ENCODE measurements around the gene ZNF107. TPM values are rescaled to one million over a fixed set of nuclear protein-coding genes. Genes with fewer than 3 reads are reported as not detected.

The ZNF107 gene
- total and polyA plus RNA-seq, 2 of the 8 experiments (the other 6 are each of a cell fraction or from before 2014, with no cell fraction given): 3.4 to 31.0 TPM

DNA sequence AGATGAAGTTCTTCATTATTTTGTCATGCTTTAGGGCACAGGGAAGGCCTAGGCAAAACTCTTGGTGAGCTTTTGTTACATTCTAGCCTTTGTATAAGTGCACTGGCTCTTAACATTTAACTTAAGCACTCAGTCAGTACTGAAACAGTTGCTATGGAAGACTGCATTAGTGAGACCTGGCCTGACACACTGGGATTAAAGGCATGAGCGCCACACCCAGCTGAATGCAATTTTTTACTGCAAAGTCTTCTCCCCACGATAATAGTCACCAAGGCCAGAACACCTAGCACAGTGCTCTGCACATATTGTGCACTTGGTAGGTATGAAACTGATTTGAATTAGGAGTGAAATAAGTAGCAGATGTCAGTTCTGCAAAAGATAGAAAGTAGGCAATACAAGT lies 87.1 kb downstream of the ZNF107 start:
- no peak overlapping the region for H2BK5ac ChIP-seq (ENCODE audit: low read depth, low read length)
- POLR2A ChIA-PET (ENCODE audit: partially characterized antibody): no interaction called here
- WGBS, 2 experiments (ENCODE audit: extremely low coverage in 1 of 2, insufficient coverage in 1 of 2, insufficient read length in 1 of 2, insufficient replicate concordance in 2 of 2, low coverage in 1 of 2, low lambda C conversion rate in 2 of 2, missing lambda C conversion rate in 1 of 2): 74% methylated on average over 2 of the region's 2 CpGs; no CpG with 5 or more reads in 1 of the 2 experiments
- TF ChIP-seq BCL11A (IDR thresholded peaks at IDR 0.05; ENCODE audit: low read depth in 2 of 2, low read length in 2 of 2): no peak
- no peak for TF ChIP-seq RNF2 (IDR thresholded peaks at IDR 0.05; ENCODE audit: borderline replicate concordance, low read depth, low read length, missing control alignments, poor library complexity, severe bottlenecking)
- TF ChIP-seq POU5F1 (IDR thresholded peaks at IDR 0.05; ENCODE audit: low read depth, low read length): no peak
- no peak for TF ChIP-seq MAFK (IDR thresholded peaks at IDR 0.05; ENCODE audit: low read depth, low read length)
- no peak for TF ChIP-seq JUN (IDR thresholded peaks at IDR 0.05; ENCODE audit: low read depth, low read length)
- no peak for TF ChIP-seq TCF12 (IDR thresholded peaks at IDR 0.05; ENCODE audit: low read depth, low read length)
- no peak for TF ChIP-seq CEBPB (IDR thresholded peaks at IDR 0.05; ENCODE audit: low read depth, low read length)
- no peak for TF ChIP-seq POLR2AphosphoS5 (IDR thresholded peaks at IDR 0.05; ENCODE audit: low read depth, low read length)
- no peak for TF ChIP-seq FOSL1 (IDR thresholded peaks at IDR 0.05; ENCODE audit: insufficient read depth, low read depth, low read length)
- no peak for TF ChIP-seq USF2 (IDR thresholded peaks at IDR 0.05; ENCODE audit: low read length)
- TF ChIP-seq NANOG (IDR thresholded peaks at IDR 0.05; ENCODE audit: insufficient read depth, low read depth, low read length, poor library complexity, severe bottlenecking): no peak
- TF ChIP-seq CREB1 (IDR thresholded peaks at IDR 0.05): no peak
- no peak for TF ChIP-seq KDM5A (IDR thresholded peaks at IDR 0.05; ENCODE audit: low read length)
- no peak for TF ChIP-seq RXRA (IDR thresholded peaks at IDR 0.05; ENCODE audit: insufficient read depth, low read depth, low read length)
- no peak for TF ChIP-seq TBP (IDR thresholded peaks at IDR 0.05; ENCODE audit: low read depth, low read length)

More for the DNA sequence above, 87.1 kb downstream of the ZNF107 start:
- H3K4ac ChIP-seq (replicated peaks; ENCODE audit: insufficient read length, low read depth, low read length): no peak overlapping the region
- no peaks in the 10 kb centered on the region for H3K79me2 ChIP-seq (ENCODE audit: control insufficient read depth in 1 of 2, insufficient read depth in 2 of 2, low read length in 2 of 2)
- no peaks in the 10 kb centered on the region; a peak in 1 of 8 replicates for H3K36me3 ChIP-seq (ENCODE audit: control insufficient read depth in 2 of 4, insufficient read depth in 4 of 4, low read length in 3 of 4)
- no peak overlapping the region for H3K56ac ChIP-seq (replicated peaks; ENCODE audit: insufficient read length, low read depth, low read length)
- no peaks in the 10 kb centered on the region for H3K27me3 ChIP-seq (replicated peaks in 1 of 4; ENCODE audit: control insufficient read depth in 3 of 4, extremely low read depth in 1 of 4, insufficient read depth in 3 of 4, low read length in 3 of 4)
- no peak overlapping the region for H2BK12ac ChIP-seq (ENCODE audit: low read depth, low read length)
- H3K27ac ChIP-seq (ENCODE audit: low read depth, low read length): no peak overlapping the region
- H2BK20ac ChIP-seq (ENCODE audit: low read length): no peak overlapping the region
- no peaks in the 10 kb centered on the region for H3K4me1 ChIP-seq (replicated peaks in 1 of 4; ENCODE audit: control insufficient read depth in 3 of 4, insufficient read depth in 4 of 4, low read length in 3 of 4)
- CTCF ChIA-PET (ENCODE audit: partially characterized antibody): no interaction called here
- no peak overlapping the region for H2AFZ ChIP-seq (ENCODE audit: low read length)
- H4K5ac ChIP-seq (ENCODE audit: insufficient read length, low read depth, low read length): no peak overlapping the region
- no peak overlapping the region for H3K14ac ChIP-seq (ENCODE audit: insufficient read length)
- no peaks in the 10 kb centered on the region for H3K23me2 ChIP-seq (ENCODE audit: low read depth, low read length)
- H3K18ac ChIP-seq (ENCODE audit: extremely low read depth, low read length): no peak overlapping the region
- no peak overlapping the region for H2AK5ac ChIP-seq (ENCODE audit: low read depth, low read length)
- H2BK120ac ChIP-seq (replicated peaks; ENCODE audit: low read depth, low read length): no peak overlapping the region
- no peak overlapping the region for H3K4me3 ChIP-seq (ENCODE audit: extremely low read depth in 1 of 4, insufficient read depth in 2 of 4, low read depth in 3 of 4, low read length in 4 of 4)
- no peak overlapping the region for H3K23ac ChIP-seq (ENCODE audit: insufficient read length)
- DNase-seq (ENCODE audit: low read depth in 1 of 2, low spot score in 2 of 2): no peak
- no peak overlapping the region for H3K9ac ChIP-seq (replicated peaks in 1 of 4; ENCODE audit: extremely low read depth in 1 of 4, low read depth in 3 of 4, low read length in 3 of 4)
- no peaks in the 10 kb centered on the region for H4K20me1 ChIP-seq (replicated peaks in 1 of 2; ENCODE audit: control insufficient read depth in 1 of 2, insufficient read depth in 2 of 2, low read length in 2 of 2)
- no peak overlapping the region for H3K4me2 ChIP-seq (ENCODE audit: insufficient read depth in 1 of 2, low read depth in 2 of 2, low read length in 2 of 2)
- no peak overlapping the region for H2BK15ac ChIP-seq (ENCODE audit: low read length)
- no peaks in the 10 kb centered on the region for H3K79me1 ChIP-seq (ENCODE audit: low read depth, low read length)
- H4K91ac ChIP-seq (replicated peaks; ENCODE audit: insufficient read length, low read length): no peak overlapping the region
- H4K8ac ChIP-seq (ENCODE audit: extremely low read depth, insufficient read depth, low read length): no peak overlapping the region
- no peak for FAIRE-seq
- peaks cover 36 to 56% of the 10 kb centered on the region in 2 experiments for H3K9me3 ChIP-seq (ENCODE audit: insufficient read depth in 2 of 2, low read depth in 1 of 2, low read length in 1 of 2)
